SK-N-SH (cell line): ENCODE results near the gene SMLR1. TPM values are rescaled to one million over a fixed set of nuclear protein-coding genes. Genes with fewer than 3 reads are reported as not detected.

Experiments
- CTCF ChIA-PET: fragments of 300-600, 350-600 bp; formaldehyde crosslinking; extraction: SDS; loops from one replicate; lab custom pipeline; 2021; lab: Yijun Ruan, JAX
- POLR2A ChIA-PET: fragments of 350-600 bp; sonication (Branson Sonifier 250); formaldehyde crosslinking; extraction: SDS; loops from one replicate; lab custom pipeline; 2020; ENCODE audit warnings: antibody characterized with exemption, inconsistent platforms; lab: Yijun Ruan, JAX
- DNase-seq: peaks from one replicate; pipeline ENCODE4 v3.0.0; 2012
- H2AFZ ChIP-seq: fragments of 200-600 bp; sonication (generic); 2 replicates; pipeline ENCODE4 v1.8.1; 2016; ENCODE audit warnings: antibody characterized with exemption, mild to moderate bottlenecking, low read depth
- H3F3A ChIP-seq: fragments of 200-600 bp; sonication (generic); replicated peaks from 2 replicates; pipeline ENCODE3; 2016; ENCODE audit warnings: antibody characterized with exemption, mild to moderate bottlenecking; ENCODE audit not compliant: insufficient read depth
- H3K27ac ChIP-seq, 2 experiments: fragments of 200-500 bp in 1 of 2; fragments of 200-600 bp in 1 of 2; sonication (Bioruptor generic) in 1 of 2; sonication (generic), shearing (Covaris generic) in 1 of 2; 2 replicates each; pipeline versions ENCODE4 v1.5.1 to v1.6.1; 2014 to 2016; ENCODE audit warnings: low read depth in 2 of 2, inconsistent platforms in 1 of 2, low read length in 1 of 2, mild to moderate bottlenecking in 1 of 2, mixed read lengths in 1 of 2
- H3K27me3 ChIP-seq: fragments of 200-600 bp; sonication (generic), shearing (Covaris generic); 2 replicates; pipeline ENCODE4 v1.6.1; 2016; ENCODE audit warnings: mixed run types; ENCODE audit not compliant: insufficient read depth
- H3K36me3 ChIP-seq, 2 experiments: fragments of 200-500 bp in 1 of 2; fragments of 200-600 bp in 1 of 2; sonication (Bioruptor generic) in 1 of 2; sonication (generic) in 1 of 2; replicated peaks in 1 of 2; 2 replicates each; pipeline versions ENCODE3 to v1.5.1; 2014 to 2016; ENCODE audit warnings: low read length in 1 of 2, mild to moderate bottlenecking in 1 of 2; ENCODE audit not compliant: insufficient read depth in 2 of 2, control insufficient read depth in 1 of 2
- H3K4me1 ChIP-seq, 2 experiments: fragments of 200-500 bp in 1 of 2; fragments of 200-600 bp in 1 of 2; sonication (Bioruptor generic) in 1 of 2; sonication (generic), shearing (Covaris generic) in 1 of 2; 2 replicates each; pipeline versions ENCODE4 v1.5.1 to v1.6.1; 2014 to 2016; ENCODE audit warnings: low read depth in 1 of 2, low read length in 1 of 2, mixed run types in 1 of 2; ENCODE audit not compliant: insufficient read depth in 2 of 2, control insufficient read depth in 1 of 2
- H3K4me2 ChIP-seq: fragments of 200-600 bp; sonication (generic), shearing (Covaris generic); 2 replicates; pipeline ENCODE4 v1.6.1; 2017; ENCODE audit warnings: mixed run types
- H3K4me3 ChIP-seq, 2 experiments: fragments of 200-500 bp in 1 of 2; fragments of 200-600 bp in 1 of 2; sonication (Bioruptor generic) in 1 of 2; sonication (generic), shearing (Covaris generic) in 1 of 2; 2 replicates each; pipeline versions ENCODE4 v1.5.1 to v1.8.1; 2014 to 2016; ENCODE audit warnings: low read depth in 2 of 2, inconsistent platforms in 1 of 2, low read length in 1 of 2, mild to moderate bottlenecking in 1 of 2, mixed read lengths in 1 of 2, moderate library complexity in 1 of 2
- H3K79me2 ChIP-seq: fragments of 200-600 bp; sonication (generic); 2 replicates; pipeline ENCODE4 v1.8.1; 2017; ENCODE audit warnings: mild to moderate bottlenecking; ENCODE audit not compliant: insufficient read depth
- H3K9ac ChIP-seq: fragments of 200-600 bp; sonication (generic); 2 replicates; pipeline ENCODE4 v1.6.1; 2017; ENCODE audit warnings: mixed run types
- H3K9me2 ChIP-seq: fragments of 200-600 bp; sonication (generic); 2 replicates; pipeline ENCODE4 v1.6.1; 2017; ENCODE audit warnings: mixed run types
- H3K9me3 ChIP-seq: fragments of 200-600 bp; sonication (generic); 2 replicates; pipeline ENCODE4 v1.6.1; 2017; ENCODE audit warnings: mixed run types, mild to moderate bottlenecking, moderate library complexity
- H4K20me1 ChIP-seq: fragments of 200-600 bp; sonication (generic); 2 replicates; pipeline ENCODE4 v1.6.1; 2017; ENCODE audit warnings: mild to moderate bottlenecking, mixed run types; ENCODE audit not compliant: insufficient read depth
- ELF1 ChIP-seq: IDR thresholded peaks from 2 replicates; pipeline ENCODE4 v1.4.0; 2012
- EP300 ChIP-seq, 2 experiments: IDR thresholded peaks; 2 replicates each; pipeline versions ENCODE4 v1.4.0 to v1.6.1; 2012; ENCODE audit warnings: borderline replicate concordance in 1 of 2, low read depth in 1 of 2, low read length in 1 of 2
- EZH2phosphoT487 ChIP-seq: fragments of 200-600 bp; sonication (generic); IDR thresholded peaks from 2 replicates; pipeline ENCODE4 v1.6.1; 2017; ENCODE audit warnings: low read depth, mixed run types, mild to moderate bottlenecking, antibody characterized with exemption, moderate library complexity, borderline replicate concordance
- FOXJ3 ChIP-seq: sonication (generic); formaldehyde crosslinking; IDR thresholded peaks from 2 replicates; pipeline ENCODE4 v1.5.1; 2020; ENCODE audit warnings: mild to moderate bottlenecking, missing genetic modification reagents
- FOXM1 ChIP-seq: IDR thresholded peaks from 2 replicates; pipeline ENCODE4 v1.4.0; 2012; ENCODE audit warnings: low read depth, mild to moderate bottlenecking
- GATA2 ChIP-seq: sonication (generic); formaldehyde crosslinking; IDR thresholded peaks from 2 replicates; pipeline ENCODE4 v1.5.0; 2020; ENCODE audit warnings: mild to moderate bottlenecking, missing genetic modification reagents
- PBX3 ChIP-seq: IDR thresholded peaks from 2 replicates; pipeline ENCODE4; 2012
- RAD21 ChIP-seq: IDR thresholded peaks from 2 replicates; pipeline ENCODE4 v1.6.1; 2012; ENCODE audit warnings: mild to moderate bottlenecking, low read length
- RFX5 ChIP-seq: IDR thresholded peaks from 2 replicates; pipeline ENCODE4 v1.6.1; 2012; ENCODE audit warnings: mild to moderate bottlenecking, improper control_type of control experiment, low read length
- TAF1 ChIP-seq: IDR thresholded peaks from 2 replicates; pipeline ENCODE4 v1.6.1; 2012; ENCODE audit warnings: low read depth, mild to moderate bottlenecking, low read length, moderate library complexity, borderline replicate concordance
- TCF12 ChIP-seq: IDR thresholded peaks from 2 replicates; pipeline ENCODE4 v1.4.0; 2012
- USF1 ChIP-seq: IDR thresholded peaks from 2 replicates; pipeline ENCODE4 v1.4.0; 2012; ENCODE audit warnings: low read depth, borderline replicate concordance
- ZBTB33 ChIP-seq: IDR thresholded peaks from 2 replicates; pipeline ENCODE4 v1.4.0; 2012; ENCODE audit warnings: low read depth, borderline replicate concordance
- WGBS: methylation state at CpG from one replicate; pipeline ENCODE4 v1.1.6; 2017; ENCODE audit warnings: low lambda C conversion rate; 5-methylcytosine and 5-hydroxymethylcytosine counted together
- polyA plus RNA-seq, 3 experiments: library from polyadenylated mRNA; depleted of rRNA; stranded (reverse); fragments of >200 nt; gene quantifications; 2 replicates each; pipeline ENCODE4 v1.2.3, GENCODE V29; 2012

Gene SMLR1
- polyA plus RNA-seq, 1 of the 3 experiments (the other 2 are of a cell fraction) = 0.03 TPM

- POLR2A ChIA-PET = no interaction called here
- DNase-seq = no peak
- CTCF ChIA-PET = interaction anchor here (1.2 kb wide), 2 partner anchors 18 to 26 kb away, joined by 3 read pairs; no protein-coding TSS in a partner anchor
Measured at GRCh38 chr6:130847001-130847910, 20.1 kb downstream of the SMLR1 start.

More at GRCh38 chr6:130847001-130847910, 20.1 kb downstream of the SMLR1 start:
- H3F3A ChIP-seq = peaks cover 6% of the 10 kb centered on the region
- no peak overlapping the region for H3K4me3 ChIP-seq
- no peak overlapping the region for H3K9ac ChIP-seq
- no peaks in the 10 kb centered on the region for H3K9me3 ChIP-seq
- no peaks in the 10 kb centered on the region for H4K20me1 ChIP-seq
- no peaks in the 10 kb centered on the region for H3K9me2 ChIP-seq
- H3K79me2 ChIP-seq = no peaks in the 10 kb centered on the region
- no peaks in the 10 kb centered on the region; a peak in 1 of 4 replicates for H3K4me1 ChIP-seq
- 61% methylated on average over 7 of the region's 7 CpGs for WGBS
- TF ChIP-seq ELF1 (no peak), EZH2phosphoT487 (no peak), TCF12 (no peak), GATA2 (CRISPR knock-in tag) (no peak), USF1 (no peak), PBX3 (no peak), EP300 (IDR thresholded peaks at IDR 0.05; ENCODE audit: borderline replicate concordance in 1 of 2, low read depth in 1 of 2, low read length in 1 of 2) (no peak), TAF1 (no peak), RFX5 (no peak), FOXJ3 (CRISPR knock-in tag) (no peak), FOXM1 (no peak), RAD21 (no peak), ZBTB33 (no peak)
- 0 out of 2 replicates have a peak overlapping the region, but pooled peaks have one; percentile 49 for H2AFZ ChIP-seq
- H3K36me3 ChIP-seq = no peaks in the 10 kb centered on the region
- H3K27me3 ChIP-seq = no peaks in the 10 kb centered on the region
- no peak overlapping the region for H3K4me2 ChIP-seq
- H3K27ac ChIP-seq = no peak overlapping the region
